GM19372 (cell line): ENCODE results near the gene PER2.
"Not testable (repeated sequence)": the region's sequence is repeated elsewhere in the genome, so short reads cannot be mapped to it uniquely, and the experiment has no call there.

Experiments
- ATAC-seq: cut with Tn5 transposase; IDR thresholded peaks from one replicate; pipeline ENCODE4 v1.9.1; 2021; ENCODE audit warnings: mild to moderate bottlenecking, low read depth, moderate library complexity; ENCODE audit not compliant: unreplicated experiment

Gene PER2

DNA sequence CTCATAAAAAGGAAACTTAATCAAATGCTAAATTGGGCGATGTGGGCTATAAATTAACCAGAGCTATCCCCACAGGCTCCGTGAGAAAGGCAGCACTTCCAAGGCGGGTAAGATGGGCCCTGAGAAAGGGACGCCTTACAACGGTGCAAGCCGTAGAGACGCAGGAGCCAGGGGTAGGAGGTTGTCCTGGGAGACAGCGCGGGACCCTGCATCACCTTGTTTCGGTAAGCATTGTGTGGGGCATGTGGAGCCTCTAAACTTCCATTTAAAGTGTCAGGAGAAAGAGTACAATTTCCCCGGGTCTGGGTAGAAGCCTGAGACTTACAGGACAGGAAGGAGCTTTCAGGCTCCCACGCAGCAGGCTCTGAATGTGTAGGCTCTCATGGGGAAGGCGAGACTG lies 1.2 kb upstream of the PER2 start:
- ATAC-seq, result no peak

DNA sequence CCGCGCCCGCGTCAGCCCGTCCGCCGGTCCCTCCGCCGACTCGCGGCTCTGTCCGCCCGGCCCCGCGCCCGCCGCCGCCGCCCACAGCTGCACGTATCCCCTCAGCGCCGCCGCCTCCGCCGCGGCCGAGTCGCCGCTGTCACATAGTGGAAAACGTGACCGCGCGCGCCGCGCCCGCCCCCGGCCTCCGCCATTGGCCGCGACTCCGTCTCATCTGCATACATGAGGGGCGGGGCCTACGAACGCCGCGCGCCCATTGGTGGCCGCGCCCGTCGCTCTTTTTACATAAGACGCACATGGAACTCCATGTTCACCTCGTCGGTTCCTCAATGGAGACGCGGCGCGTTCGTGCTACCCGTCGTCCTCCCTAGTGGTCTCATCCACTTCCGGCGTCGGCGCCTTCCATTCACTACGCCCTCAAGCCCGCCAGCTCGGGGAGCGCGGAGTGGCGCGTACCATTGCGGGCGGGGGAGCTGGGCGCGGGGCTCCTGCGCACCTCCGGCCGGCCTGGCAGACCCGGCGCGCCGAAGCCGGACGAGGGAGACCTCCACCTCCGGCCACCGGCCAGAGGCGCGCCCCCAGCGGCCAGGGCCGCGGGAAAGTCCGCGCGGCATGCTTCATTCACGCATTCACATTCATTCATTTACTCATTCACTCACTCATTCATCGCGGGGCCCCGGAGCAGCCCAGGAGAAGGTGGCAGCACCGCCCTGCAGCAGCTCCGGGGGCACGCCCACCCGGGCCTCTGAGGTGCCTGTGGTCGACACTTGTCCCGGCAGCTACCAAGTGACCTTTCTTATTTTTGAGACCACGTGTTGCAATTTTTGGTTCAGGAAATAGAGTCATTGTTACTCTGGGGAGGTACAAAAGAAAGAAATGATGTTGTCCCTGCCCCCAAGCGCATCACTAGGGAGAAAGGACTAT lies 502 bp upstream of the PER2 start:
- ATAC-seq, result peak; percentile 89

DNA sequence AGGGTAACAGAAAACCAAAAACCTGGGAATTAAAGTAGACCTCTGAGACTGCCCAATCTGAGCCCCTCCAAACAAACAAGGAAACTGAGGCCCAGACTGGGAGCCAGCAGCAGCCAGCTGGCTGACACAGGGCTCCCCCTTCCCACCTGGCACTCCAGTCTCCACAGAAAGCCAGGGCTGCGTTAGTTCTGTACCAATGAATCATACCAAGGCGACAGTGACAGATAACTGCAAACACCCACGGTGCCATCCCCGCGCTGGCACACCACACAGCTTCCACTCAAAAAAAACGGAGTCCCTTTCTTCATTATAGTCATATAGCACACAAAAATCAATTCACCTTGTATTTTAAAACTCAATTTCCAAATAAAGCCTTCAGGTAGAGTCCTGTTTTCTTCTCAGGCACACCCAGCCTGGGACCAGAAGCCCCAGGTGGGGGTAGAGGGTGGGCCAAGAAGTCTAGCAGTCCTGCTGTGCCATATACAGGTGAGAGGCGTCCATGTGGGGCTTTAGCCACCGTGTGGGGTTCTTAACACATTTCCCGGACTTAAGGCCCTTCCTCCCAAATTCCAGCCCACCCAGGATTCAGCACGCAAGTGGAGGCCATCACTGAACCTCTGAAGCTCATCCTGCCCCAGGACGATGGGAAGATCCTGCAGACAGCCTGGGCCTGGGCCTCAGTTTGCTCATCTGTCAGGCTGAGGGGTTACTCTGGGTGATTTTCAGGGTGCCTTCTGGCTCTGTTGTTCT lies 1.2 kb downstream of the PER2 start:
- ATAC-seq, result no peak

DNA sequence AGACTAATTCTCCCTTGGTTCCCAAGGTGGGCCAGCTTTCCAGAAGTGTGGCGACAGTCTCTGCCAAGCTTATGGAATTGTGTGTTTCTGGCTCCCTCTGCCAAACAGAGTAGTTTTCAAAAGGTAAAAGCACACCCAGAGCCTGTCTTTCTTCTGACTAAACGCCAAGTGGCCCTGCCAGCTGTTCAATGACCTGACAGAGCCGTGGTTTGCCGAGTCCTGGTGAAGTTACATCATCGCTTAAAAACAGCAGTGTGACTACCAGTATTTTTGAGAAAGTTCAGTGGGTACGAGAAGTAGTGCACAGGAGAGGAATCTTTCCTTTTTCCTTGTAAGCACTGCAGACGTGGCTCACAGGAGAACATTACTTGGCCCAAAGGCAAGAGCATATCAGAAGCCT lies 1.9 kb downstream of the PER2 start:
- ATAC-seq, result no peak

DNA sequence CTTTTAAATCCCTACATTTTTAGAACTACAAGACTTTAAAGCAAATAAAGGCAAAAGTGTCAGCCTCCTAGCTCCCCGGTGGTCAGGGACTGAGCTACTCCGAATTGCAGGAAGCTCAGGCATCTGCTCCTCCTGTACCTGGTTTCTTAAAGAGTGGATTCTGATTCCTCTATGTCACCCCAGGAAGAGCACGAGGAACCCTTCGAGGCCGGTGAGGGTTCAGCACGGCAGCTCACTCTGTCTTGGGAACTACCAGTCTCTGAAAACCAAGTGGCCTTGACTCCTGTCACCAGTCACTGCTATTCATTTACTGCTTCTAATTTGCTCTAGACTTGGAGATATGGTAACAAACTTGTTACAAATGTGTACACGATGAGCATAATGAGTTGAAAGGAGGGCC lies 2.3 kb downstream of the PER2 start:
- ATAC-seq, result no peak

DNA sequence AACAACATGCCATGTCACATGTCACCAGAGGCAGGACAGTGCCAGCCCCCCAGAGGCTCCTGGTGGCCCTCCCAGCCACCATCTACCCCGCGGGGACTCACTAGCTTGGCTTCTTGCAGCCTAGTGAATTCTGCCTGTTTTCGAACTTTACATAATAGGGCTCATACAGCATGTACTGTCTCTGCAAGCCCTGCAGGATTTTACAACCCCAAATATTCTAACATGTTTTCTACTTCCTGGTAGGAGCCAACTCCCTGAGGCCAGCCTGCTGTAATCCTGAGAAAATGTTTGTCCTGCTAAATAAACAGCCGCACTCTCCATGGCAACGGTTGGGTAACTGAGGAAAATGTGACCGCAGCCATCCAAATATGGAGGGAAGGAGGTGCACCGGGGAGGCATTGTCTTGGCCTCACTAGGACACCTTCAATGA lies 2.7 kb downstream of the PER2 start:
- no peak for ATAC-seq

DNA sequence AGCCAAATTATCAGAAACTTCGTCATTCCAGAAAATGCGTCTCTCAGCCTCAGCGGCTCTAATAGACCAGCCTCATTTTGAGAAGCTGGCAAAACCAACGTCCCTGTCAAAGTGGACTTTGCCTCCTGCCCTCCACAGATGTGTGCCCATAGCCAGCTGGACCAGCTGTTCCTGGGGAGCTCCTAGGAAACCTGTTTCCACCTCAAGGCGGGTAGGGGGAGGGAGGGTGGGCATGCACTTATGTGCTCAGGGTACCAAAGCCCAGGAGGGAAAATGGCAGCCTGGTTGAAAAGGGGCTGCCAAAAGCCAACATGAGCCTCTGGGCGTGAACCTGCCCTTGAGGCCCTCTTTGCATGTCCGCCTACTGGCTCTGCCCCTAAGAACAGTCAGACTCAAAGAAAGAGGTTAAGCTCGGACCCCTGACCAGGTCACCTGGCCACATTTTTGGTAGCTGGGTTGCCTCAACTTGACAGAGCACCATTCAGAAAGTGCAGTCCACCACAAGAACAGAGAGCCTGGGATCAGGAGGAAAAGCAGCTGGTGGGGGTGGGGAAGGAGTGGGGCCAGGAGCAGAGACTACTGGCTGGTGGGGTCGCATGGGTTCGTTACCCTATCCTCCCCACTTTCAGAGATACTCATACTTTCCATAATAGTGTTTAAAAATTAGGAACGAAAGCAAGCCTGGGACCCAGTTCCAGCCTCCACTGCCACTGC lies 3.5 kb downstream of the PER2 start:
- ATAC-seq, result no peak

DNA sequence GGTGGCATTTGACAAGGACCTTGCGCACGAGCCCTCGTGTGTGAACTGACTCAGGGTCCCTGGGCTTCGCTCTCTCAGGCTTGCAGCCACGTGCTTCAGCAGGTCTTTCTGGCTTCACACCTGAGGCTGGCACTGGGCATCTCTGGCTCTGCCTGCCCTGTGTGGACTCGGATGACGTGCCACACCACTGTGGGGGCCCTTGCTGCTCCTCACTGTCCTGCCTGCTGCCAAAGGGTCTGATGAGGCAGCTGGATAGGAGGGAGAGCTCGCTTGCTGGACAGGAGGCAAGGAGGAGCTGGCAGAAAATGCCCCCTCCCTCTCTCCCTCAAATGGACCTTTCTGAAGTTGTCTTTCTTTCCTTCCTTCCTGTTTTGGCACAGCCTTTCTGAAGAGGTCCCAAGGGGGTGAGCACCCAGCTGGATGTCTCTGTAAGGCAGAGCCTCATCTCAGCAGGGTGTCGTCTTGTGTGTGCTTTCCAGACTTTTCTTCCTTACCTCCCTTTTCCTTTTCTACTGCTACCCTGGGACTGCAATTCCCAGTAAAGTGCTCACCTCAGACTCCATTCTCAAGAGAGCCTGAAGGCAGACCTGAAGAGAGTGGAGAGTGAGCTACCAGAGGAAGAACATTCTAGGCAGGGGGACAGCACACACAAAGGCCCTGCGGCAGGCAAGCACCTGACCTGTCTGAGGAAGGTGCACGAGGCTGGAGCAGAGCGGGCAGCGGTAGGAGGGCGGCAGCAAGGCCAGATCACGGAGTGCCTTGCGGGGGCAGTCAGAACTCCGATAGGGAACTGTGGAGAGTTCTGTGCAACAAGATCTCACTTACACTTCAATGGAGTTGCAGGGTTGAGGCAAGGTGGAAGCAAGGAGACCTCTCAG lies 5.3 kb downstream of the PER2 start:
- no peak for ATAC-seq

DNA sequence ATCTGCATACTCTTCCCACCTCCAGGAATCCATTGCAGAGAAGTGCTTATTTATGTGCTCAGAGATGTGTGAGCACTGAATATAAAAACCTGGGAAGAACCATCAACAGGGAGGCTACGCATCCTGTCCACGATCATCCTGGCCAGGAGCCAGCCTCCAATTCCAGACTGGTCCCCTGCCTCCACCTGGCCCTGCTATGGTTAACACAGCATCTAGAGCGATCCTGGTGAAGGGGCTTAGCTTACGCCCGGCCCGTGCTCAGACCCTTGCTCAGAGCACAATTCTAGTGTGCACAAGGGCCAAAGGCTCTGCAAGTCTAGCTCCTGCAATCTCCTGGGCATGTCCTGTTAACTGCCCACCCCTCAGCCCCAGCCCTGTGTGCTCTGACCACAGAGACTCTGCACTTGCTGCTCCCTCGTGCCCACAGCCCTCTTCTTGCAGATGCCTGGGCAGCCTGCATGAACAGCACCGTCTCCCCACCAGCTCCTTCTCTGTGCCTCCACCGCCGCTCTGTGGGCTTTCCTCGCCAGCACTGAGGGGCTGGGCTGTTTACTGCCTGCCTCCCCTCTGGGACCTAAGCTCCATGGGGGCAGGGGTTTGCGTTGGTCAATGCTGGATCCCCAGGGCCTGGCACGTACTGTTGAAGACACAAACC lies 6.5 kb downstream of the PER2 start:
- ATAC-seq, result no peak

DNA sequence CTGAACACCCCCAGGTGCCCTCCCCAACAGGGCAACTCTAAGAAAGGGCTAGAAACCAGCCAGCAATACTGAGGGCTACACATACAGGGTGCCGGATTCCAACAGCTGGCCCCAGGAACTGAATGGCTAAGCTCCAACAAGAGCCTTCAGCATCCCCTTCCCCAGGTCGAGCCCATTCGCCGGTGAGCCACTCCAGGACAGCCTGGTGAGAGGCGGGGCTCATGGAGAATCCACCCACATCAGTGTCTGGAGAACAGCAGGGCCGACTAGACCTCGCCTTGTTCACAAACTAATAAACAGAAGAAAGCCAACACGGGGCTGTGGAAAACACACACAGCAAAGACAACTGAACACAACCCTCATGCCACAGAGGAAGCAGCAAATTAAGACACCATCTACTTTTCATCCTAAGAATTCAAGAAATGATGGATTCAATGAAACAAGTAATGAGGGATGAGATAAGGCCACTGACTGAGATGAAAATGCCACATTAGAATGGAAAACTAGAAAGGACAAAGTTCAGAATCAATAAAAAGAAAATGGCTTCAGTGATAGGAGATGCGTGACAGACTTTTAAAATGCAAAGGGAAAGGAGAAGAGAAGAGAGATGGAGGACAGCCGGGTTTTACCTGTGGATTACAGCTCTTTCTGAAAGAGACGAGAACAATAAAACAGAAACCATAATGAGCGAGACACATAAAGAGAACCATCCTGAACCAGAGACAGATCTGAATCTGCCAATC lies 8.2 kb downstream of the PER2 start:
- ATAC-seq, result no peak

DNA sequence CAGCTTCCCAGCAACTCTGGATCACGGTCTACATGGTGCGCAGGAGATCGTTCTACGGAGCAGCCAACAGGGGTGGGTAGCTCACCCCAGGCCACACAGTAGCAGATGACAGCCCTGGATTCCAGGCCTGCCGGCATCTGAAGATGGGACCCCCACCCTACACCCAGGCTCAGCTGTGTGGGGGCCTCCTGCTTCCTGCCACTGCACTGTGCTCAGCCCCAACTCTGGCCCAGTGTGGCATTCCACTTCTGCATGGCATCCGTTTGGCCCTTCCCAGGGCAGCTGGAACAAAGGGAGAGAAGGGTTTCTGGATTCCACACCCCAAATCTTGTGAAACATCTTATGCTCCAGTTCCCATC lies 9.1 kb downstream of the PER2 start:
- no peak for ATAC-seq

DNA sequence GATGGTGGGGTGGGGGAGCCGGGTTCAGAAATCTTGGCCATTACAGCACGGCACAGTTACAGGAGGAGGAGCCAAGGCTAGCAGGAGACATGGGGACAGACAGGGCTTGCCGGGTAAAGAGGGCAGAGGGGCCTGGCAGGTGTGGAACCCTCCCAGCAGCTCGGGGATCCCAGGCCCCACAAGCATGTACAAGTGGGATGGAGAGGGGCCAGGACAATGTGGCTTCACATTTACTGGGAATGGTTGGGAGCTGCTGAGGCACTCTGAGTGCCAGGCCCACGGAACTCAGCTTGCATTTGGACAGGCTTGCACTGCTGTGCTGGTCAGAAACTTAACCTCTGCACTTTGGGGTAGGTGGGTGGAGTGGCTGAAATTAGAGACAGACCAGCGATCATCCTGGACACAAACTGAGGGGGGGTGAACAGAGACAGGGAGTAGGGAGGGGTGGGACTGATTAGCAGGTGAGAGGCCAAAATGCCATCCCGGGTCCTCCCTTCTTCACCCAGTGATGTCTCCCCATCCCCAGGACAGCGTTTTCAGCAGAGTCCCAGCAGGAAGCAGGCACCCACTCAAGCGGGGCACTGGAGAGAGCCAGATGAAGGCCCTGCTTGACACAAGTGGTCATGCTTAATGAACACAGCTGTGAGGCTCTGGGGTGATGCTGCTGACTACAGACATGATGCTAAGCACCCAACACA lies 9.6 kb downstream of the PER2 start:
- no peak for ATAC-seq

DNA sequence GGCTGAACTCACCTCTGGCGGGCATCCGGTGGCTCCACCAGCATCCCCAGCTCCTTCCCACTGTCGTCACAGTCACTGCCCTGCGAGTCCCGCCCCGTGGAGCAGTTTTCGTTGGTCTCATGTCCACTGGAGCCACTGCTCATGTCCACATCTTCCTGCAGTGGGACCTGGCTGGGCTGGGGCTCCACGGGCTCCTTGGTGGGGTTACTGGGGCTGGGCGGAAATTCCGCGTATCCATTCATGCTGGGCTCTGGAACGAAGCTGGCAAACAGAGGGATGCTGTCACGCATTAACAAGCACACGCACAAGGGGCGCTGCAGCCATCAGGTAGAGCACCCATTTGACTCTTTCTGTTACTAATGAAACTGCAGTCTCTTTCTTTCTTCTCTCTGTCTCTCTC lies 10.7 kb downstream of the PER2 start:
- ATAC-seq, result no peak

DNA sequence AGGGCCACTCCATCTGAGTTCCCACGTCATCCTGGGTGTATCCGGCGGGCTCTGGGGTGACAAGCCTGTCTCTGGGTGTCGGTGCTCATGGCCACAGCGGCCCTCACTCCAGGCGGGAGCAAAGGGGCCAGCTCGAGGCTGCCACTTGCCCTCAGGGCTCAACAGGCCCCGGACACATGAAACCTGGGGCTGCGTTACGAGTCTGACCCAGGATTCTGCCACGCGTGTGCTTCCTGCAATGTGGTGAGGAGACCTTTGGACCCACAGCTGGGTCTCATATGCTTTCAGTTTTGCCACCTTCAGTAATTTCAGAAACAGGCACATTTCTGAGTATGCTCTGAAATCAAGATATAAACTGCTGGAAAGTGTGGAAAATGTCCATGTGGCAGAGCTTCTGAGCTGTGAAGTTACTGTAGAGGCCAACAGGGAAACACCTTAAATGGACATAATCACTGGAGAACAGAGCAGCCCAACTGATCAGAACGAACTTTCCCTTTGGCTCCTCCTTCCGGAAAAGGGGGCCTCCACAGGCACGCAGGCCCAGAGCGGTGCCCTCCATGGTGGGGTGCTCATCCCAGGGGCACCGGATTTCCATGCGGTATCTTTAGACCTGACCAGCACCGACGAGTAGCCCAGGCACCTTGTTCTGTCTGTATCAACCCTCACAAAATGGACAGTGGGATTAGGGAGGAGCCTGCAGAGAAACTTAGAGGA lies 14.1 kb downstream of the PER2 start:
- ATAC-seq, result no peak

DNA sequence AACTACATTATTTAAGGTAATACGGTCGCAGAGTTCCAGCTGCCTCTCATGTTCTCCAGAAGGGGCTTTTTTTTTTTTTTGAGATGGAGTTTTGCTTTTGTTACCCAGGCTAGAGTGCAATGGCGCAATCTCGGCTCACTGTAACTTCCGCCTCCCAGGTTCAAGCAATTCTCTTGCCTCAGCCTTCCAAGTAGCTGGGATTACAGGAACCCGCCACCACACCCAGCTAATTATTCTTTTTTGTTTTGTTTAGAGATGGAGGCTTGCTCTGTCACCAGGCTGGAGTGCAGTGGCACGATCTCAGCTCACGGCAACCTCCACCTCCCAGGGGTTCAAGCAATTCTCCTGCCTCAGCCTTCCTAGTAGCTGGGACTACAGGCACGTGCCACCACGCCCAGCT lies 15.0 kb downstream of the PER2 start:
- ATAC-seq, result not testable (repeated sequence)

DNA sequence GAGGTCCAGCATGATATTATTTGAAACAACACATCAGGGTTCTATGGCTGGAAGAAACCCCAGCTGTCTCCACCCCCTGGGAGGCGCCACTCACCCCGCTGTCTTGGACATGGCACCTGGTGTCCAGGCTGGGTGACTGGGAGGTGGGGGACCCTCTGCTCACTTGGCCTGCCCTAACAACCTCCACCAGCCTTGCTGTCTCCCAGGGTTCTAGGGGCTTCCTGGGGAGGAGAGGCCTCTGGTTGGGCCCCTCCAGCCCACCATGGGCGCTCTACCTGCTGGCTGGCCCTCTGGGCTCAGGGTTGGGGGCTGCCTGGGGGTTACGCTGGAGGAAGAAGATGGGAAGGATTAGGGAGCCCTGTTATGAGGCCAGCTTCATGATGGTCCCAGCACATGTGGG lies 16.3 kb downstream of the PER2 start:
- no peak for ATAC-seq

DNA sequence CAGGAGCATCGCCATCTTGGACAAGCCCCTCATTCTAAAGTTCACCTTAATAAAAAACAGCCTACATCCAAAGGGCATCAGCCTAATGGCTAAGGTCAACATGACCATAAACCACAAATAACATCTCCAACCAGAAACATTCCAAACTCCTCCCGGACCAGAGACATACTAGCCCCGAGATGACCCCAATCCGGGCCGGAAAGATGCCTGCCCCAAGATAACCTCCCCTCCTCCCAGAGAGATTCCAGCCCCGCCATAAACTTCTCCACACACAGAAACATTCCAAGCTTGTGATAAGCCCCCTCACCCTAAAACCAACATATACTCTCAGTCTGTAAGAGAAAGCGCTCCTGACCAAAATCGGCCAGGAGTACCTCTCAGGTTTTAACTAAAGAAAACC lies 16.7 kb downstream of the PER2 start:
- ATAC-seq, result not testable (repeated sequence)

DNA sequence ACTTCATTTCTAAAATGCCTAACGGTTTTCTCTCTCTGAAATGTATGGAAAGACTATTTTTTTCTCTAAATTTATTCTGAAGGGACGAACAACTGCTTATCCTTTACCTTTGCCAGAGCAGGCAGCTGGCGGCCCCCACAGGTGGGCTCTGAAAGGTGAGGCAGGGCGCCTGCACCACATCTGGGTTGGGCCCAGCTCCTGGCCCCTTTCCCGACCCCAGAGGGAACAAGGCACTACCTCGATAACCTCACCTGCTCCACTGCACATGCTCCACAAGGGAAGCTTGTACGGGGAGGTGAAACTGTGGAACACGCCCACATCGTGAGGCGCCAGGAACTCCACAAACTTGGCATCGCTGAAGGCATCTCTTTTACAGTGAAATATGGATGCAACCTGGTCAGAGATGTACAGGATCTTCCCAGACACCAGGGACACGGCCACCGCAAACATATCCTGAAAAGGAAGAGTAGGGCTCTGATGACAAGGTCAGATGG lies 17.3 kb downstream of the PER2 start:
- no peak for ATAC-seq
